ENCODE results near the gene UQCC5. TPM values are rescaled to one million over a fixed set of nuclear protein-coding genes. Genes with fewer than 3 reads are reported as not detected.

The UQCC5 gene
- total RNA-seq, 2 donors from 2014 or later: 7.4 to 8.9 TPM

- H3K27ac Mint-ChIP-seq: no peak overlapping the region
- no peaks in the 10 kb centered on the region for H3K9me3 Mint-ChIP-seq
- H3K27me3 Mint-ChIP-seq (ENCODE audit: low read depth): no peaks in the 10 kb centered on the region
- H3K4me1 Mint-ChIP-seq (ENCODE audit: low read depth): no peaks in the 10 kb centered on the region
- ATAC-seq (replicated peaks in 1 of 2): no peak
- no peaks in the 10 kb centered on the region for H3K36me3 Mint-ChIP-seq (ENCODE audit: insufficient read depth in 2 of 2)
- no peak for DNase-seq
- H3K4me3 Mint-ChIP-seq: no peak overlapping the region
These were observed 23.7 kb upstream of the UQCC5 start for GRCh38 chr3:52512727-52513126.

GRCh38 chr3:52513281-52513680 is 23.1 kb upstream of the UQCC5 start:
- DNase-seq: no peak
- no peaks in the 10 kb centered on the region for H3K27me3 Mint-ChIP-seq (ENCODE audit: low read depth)
- no peaks in the 10 kb centered on the region for H3K9me3 Mint-ChIP-seq
- no peaks in the 10 kb centered on the region for H3K4me1 Mint-ChIP-seq (ENCODE audit: low read depth)
- no peaks in the 10 kb centered on the region for H3K36me3 Mint-ChIP-seq (ENCODE audit: insufficient read depth in 2 of 2)
- ATAC-seq (replicated peaks in 1 of 2): no peak
- H3K4me3 Mint-ChIP-seq: no peak overlapping the region
- H3K27ac Mint-ChIP-seq: no peak overlapping the region

GRCh38 chr3:52514576-52514975 is 21.8 kb upstream of the UQCC5 start:
- Mint-ChIP-seq H3K9me3 (no peaks in the 10 kb centered on the region), H3K27me3 (ENCODE audit: low read depth) (no peaks in the 10 kb centered on the region), H3K36me3 (ENCODE audit: insufficient read depth in 2 of 2) (no peaks in the 10 kb centered on the region), H3K27ac (no peak overlapping the region), H3K4me3 (no peak overlapping the region), H3K4me1 (ENCODE audit: low read depth) (no peaks in the 10 kb centered on the region)
- ATAC-seq (replicated peaks in 1 of 2): no peak
- DNase-seq: no peak

- ATAC-seq (replicated peaks in 1 of 2) (no peak), DNase-seq (no peak)
- H3K36me3 Mint-ChIP-seq (ENCODE audit: insufficient read depth in 2 of 2): no peaks in the 10 kb centered on the region
- H3K9me3 Mint-ChIP-seq: no peaks in the 10 kb centered on the region
- no peak overlapping the region for H3K27ac Mint-ChIP-seq
- no peaks in the 10 kb centered on the region for H3K27me3 Mint-ChIP-seq (ENCODE audit: low read depth)
- no peaks in the 10 kb centered on the region for H3K4me1 Mint-ChIP-seq (ENCODE audit: low read depth)
- H3K4me3 Mint-ChIP-seq: no peak overlapping the region
These were observed 21.2 kb upstream of the UQCC5 start for GRCh38 chr3:52515192-52515591.

- Mint-ChIP-seq H3K36me3 (ENCODE audit: insufficient read depth in 2 of 2) (no peaks in the 10 kb centered on the region), H3K4me1 (ENCODE audit: low read depth) (no peaks in the 10 kb centered on the region), H3K4me3 (no peak overlapping the region), H3K27ac (no peak overlapping the region), H3K27me3 (ENCODE audit: low read depth) (no peaks in the 10 kb centered on the region), H3K9me3 (no peaks in the 10 kb centered on the region)
- ATAC-seq (replicated peaks in 1 of 2) (no peak), DNase-seq (no peak)
These were observed 19.8 kb upstream of the UQCC5 start for GRCh38 chr3:52516509-52517195.

- no peaks in the 10 kb centered on the region for H3K9me3 Mint-ChIP-seq
- no peaks in the 10 kb centered on the region for H3K36me3 Mint-ChIP-seq (ENCODE audit: insufficient read depth in 2 of 2)
- H3K27me3 Mint-ChIP-seq (ENCODE audit: low read depth): no peaks in the 10 kb centered on the region
- no peak overlapping the region for H3K4me3 Mint-ChIP-seq
- DNase-seq (no peak), ATAC-seq (replicated peaks in 1 of 2) (no peak)
- no peaks in the 10 kb centered on the region for H3K4me1 Mint-ChIP-seq (ENCODE audit: low read depth)
- no peak overlapping the region for H3K27ac Mint-ChIP-seq
These were observed 18.3 kb upstream of the UQCC5 start for GRCh38 chr3:52517796-52518722.

GRCh38 chr3:52518723-52519444 is 17.5 kb upstream of the UQCC5 start:
- no peak overlapping the region for H3K4me3 Mint-ChIP-seq
- no peaks in the 10 kb centered on the region for H3K36me3 Mint-ChIP-seq (ENCODE audit: insufficient read depth in 2 of 2)
- ATAC-seq (replicated peaks in 1 of 2): no peak
- no peak for DNase-seq
- H3K9me3 Mint-ChIP-seq: no peaks in the 10 kb centered on the region
- no peak overlapping the region for H3K27ac Mint-ChIP-seq
- H3K27me3 Mint-ChIP-seq (ENCODE audit: low read depth): no peaks in the 10 kb centered on the region
- H3K4me1 Mint-ChIP-seq (ENCODE audit: low read depth): no peaks in the 10 kb centered on the region

- H3K36me3 Mint-ChIP-seq (ENCODE audit: insufficient read depth in 2 of 2): peaks cover 0 to 2% of the 10 kb centered on the region in 2 donors
- no peaks in the 10 kb centered on the region for H3K4me1 Mint-ChIP-seq (ENCODE audit: low read depth)
- no peaks in the 10 kb centered on the region for H3K27me3 Mint-ChIP-seq (ENCODE audit: low read depth)
- ATAC-seq (replicated peaks in 1 of 2) (no peak), DNase-seq (no peak)
- no peaks in the 10 kb centered on the region for H3K9me3 Mint-ChIP-seq
- no peak overlapping the region for H3K4me3 Mint-ChIP-seq
- no peak overlapping the region for H3K27ac Mint-ChIP-seq
These were observed 16.8 kb upstream of the UQCC5 start for GRCh38 chr3:52519445-52520140.

- Mint-ChIP-seq H3K36me3 (ENCODE audit: insufficient read depth in 2 of 2) (peaks cover 0 to 2% of the 10 kb centered on the region in 2 donors), H3K4me3 (no peak overlapping the region), H3K27ac (no peak overlapping the region)
These were observed 16.2 kb upstream of the UQCC5 start for GRCh38 chr3:52520141-52520667.

GRCh38 chr3:52520716-52521487 is 15.5 kb upstream of the UQCC5 start:
- no peak for ATAC-seq (replicated peaks in 1 of 2)
- DNase-seq: no peak
- Mint-ChIP-seq H3K4me1 (ENCODE audit: low read depth) (no peaks in the 10 kb centered on the region), H3K36me3 (ENCODE audit: insufficient read depth in 2 of 2) (peaks cover 0 to 2% of the 10 kb centered on the region in 2 donors), H3K4me3 (no peak overlapping the region), H3K27ac (no peak overlapping the region), H3K9me3 (no peaks in the 10 kb centered on the region), H3K27me3 (ENCODE audit: low read depth) (no peaks in the 10 kb centered on the region)

More at GRCh38 chr3:52520141-52520667, 16.2 kb upstream of the UQCC5 start:
- no peaks in the 10 kb centered on the region for H3K27me3 Mint-ChIP-seq (ENCODE audit: low read depth)
- DNase-seq (no peak), ATAC-seq (replicated peaks in 1 of 2) (no peak)
- no peaks in the 10 kb centered on the region for H3K4me1 Mint-ChIP-seq (ENCODE audit: low read depth)
- no peaks in the 10 kb centered on the region for H3K9me3 Mint-ChIP-seq

GRCh38 chr3:52521488-52521824 is 14.9 kb upstream of the UQCC5 start:
- no peak overlapping the region for H3K27ac Mint-ChIP-seq
- DNase-seq (no peak), ATAC-seq (replicated peaks in 1 of 2) (no peak)
- peaks cover 0 to 2% of the 10 kb centered on the region in 2 donors for H3K36me3 Mint-ChIP-seq (ENCODE audit: insufficient read depth in 2 of 2)
- H3K4me1 Mint-ChIP-seq (ENCODE audit: low read depth): no peaks in the 10 kb centered on the region
- no peak overlapping the region for H3K4me3 Mint-ChIP-seq
- H3K9me3 Mint-ChIP-seq: no peaks in the 10 kb centered on the region
- H3K27me3 Mint-ChIP-seq (ENCODE audit: low read depth): no peaks in the 10 kb centered on the region
